Suprapubic skin (tissue), 3 donors: ENCODE measurements around the gene SLC30A1.

Source experiments
- EP300 ChIP-seq: sonication (generic); formaldehyde crosslinking; IDR thresholded peaks from one replicate; pipeline ENCODE4 v1.6.1; 2017; ENCODE audit warnings: antibody characterized with exemption
- TF ChIP-seq, protein P1 (sequence below), 2 donors: fragments of 200-600 bp in 1 of 2; fragments of 450-650 bp in 1 of 2; sonication (generic) in 1 of 2; IDR thresholded peaks; one replicate each; pipeline ENCODE4 v1.5.1; 2016 to 2019; ENCODE audit warnings: antibody characterized with exemption in 2 of 2, mild to moderate bottlenecking in 1 of 2, moderate library complexity in 1 of 2

DNA sequence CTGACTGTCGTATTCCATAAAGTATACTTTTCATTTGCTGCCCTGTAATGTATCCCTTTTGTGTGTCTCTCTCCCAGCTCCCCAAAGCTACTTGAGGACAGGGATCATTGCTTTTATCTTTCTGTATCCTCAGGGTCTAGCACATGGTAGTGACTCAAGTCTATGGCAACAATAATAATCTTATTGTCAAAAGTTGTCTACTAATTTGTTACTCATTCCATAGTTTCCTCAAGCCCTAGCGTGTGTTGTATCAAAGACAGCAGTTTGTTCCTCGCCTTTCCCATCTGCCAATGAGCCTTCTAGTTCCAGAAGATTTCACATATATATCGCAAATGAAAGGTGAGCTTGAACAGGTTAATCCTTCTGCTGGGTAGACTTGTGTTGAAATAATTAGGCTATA, 9.8 kb upstream of the SLC30A1 start:
- TF ChIP-seq EP300: no peak
- TF ChIP-seq, protein P1, sequence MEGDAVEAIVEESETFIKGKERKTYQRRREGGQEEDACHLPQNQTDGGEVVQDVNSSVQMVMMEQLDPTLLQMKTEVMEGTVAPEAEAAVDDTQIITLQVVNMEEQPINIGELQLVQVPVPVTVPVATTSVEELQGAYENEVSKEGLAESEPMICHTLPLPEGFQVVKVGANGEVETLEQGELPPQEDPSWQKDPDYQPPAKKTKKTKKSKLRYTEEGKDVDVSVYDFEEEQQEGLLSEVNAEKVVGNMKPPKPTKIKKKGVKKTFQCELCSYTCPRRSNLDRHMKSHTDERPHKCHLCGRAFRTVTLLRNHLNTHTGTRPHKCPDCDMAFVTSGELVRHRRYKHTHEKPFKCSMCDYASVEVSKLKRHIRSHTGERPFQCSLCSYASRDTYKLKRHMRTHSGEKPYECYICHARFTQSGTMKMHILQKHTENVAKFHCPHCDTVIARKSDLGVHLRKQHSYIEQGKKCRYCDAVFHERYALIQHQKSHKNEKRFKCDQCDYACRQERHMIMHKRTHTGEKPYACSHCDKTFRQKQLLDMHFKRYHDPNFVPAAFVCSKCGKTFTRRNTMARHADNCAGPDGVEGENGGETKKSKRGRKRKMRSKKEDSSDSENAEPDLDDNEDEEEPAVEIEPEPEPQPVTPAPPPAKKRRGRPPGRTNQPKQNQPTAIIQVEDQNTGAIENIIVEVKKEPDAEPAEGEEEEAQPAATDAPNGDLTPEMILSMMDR (IDR thresholded peaks at IDR 0.05): no peak
